SK-N-SH treated with all-trans-retinoic acid at 6 μM for 48 hours (cell line): Measurements from ENCODE around the gene WWC1.

Experiments
- ATAC-seq: fragments of 200-7000 bp; cut with Tn5 transposase; 3 replicates; pipeline ENCODE4 v1.9.1; 2020; ENCODE audit warnings: mild to moderate bottlenecking, moderate library complexity
- ARNTL ChIP-seq: fragments of 450-650 bp; formaldehyde crosslinking; IDR thresholded peaks from 2 replicates; pipeline ENCODE4 v1.5.0; 2020; ENCODE audit warnings: low read depth, mild to moderate bottlenecking, moderate library complexity, borderline replicate concordance
- BACH2 ChIP-seq: fragments of 250-450 bp; sonication (Bioruptor Pico); IDR thresholded peaks from 2 replicates; pipeline ENCODE4 v1.9.0; 2021; ENCODE audit warnings: mild to moderate bottlenecking, borderline replicate concordance
- CSDC2 ChIP-seq: fragments of 250-450 bp; sonication (Bioruptor Pico); IDR thresholded peaks from 2 replicates; pipeline ENCODE4 v1.5.0; 2020; ENCODE audit warnings: mild to moderate bottlenecking, moderate library complexity
- CSRNP3 ChIP-seq: fragments of 250-450 bp; sonication (Bioruptor Pico); IDR thresholded peaks from 2 replicates; pipeline ENCODE4 v1.5.1; 2021; ENCODE audit warnings: mild to moderate bottlenecking, moderate library complexity
- ESRRG ChIP-seq: fragments of 250-450 bp; sonication (Bioruptor Pico); IDR thresholded peaks from 2 replicates; pipeline ENCODE4 v1.6.1; 2021; ENCODE audit warnings: mild to moderate bottlenecking
- GLIS3 ChIP-seq: fragments of 250-450 bp; sonication (Bioruptor Pico); IDR thresholded peaks from 2 replicates; pipeline ENCODE4 v1.5.0; 2020; ENCODE audit warnings: mild to moderate bottlenecking, moderate library complexity
- ISL1 ChIP-seq: fragments of 250-450 bp; sonication (Bioruptor Pico); IDR thresholded peaks from 2 replicates; pipeline ENCODE4 v2.1.2; 2022; ENCODE audit warnings: mild to moderate bottlenecking, moderate library complexity
- OSR1 ChIP-seq: fragments of 250-450 bp; sonication (Bioruptor Pico); IDR thresholded peaks from 2 replicates; pipeline ENCODE4 v1.8.0; 2022; ENCODE audit warnings: moderate library complexity, mild to moderate bottlenecking, inconsistent platforms
- POU6F1 ChIP-seq: fragments of 250-450 bp; sonication (Bioruptor Pico); IDR thresholded peaks from 2 replicates; pipeline ENCODE4 v1.8.0; 2021; ENCODE audit warnings: low read depth, mild to moderate bottlenecking, moderate library complexity, borderline replicate concordance
- PPARA ChIP-seq: fragments of 250-450 bp; sonication (Bioruptor Pico); IDR thresholded peaks from 2 replicates; pipeline ENCODE4 v1.5.0; 2020; ENCODE audit warnings: mild to moderate bottlenecking, borderline replicate concordance
- RARB ChIP-seq: fragments of 250-450 bp; sonication (Bioruptor Pico); IDR thresholded peaks from 2 replicates; pipeline ENCODE4 v1.8.0; 2021; ENCODE audit warnings: mild to moderate bottlenecking, moderate library complexity
- SNAI2 ChIP-seq: fragments of 250-450 bp; sonication (Bioruptor Pico); IDR thresholded peaks from 2 replicates; pipeline ENCODE4 v1.5.0; 2020; ENCODE audit warnings: mild to moderate bottlenecking, moderate library complexity
- TCF4 ChIP-seq: fragments of 250-450 bp; sonication (Bioruptor Pico); IDR thresholded peaks from 2 replicates; pipeline ENCODE4 v1.8.0; 2021; ENCODE audit warnings: mild to moderate bottlenecking, moderate library complexity, borderline replicate concordance
- TOX ChIP-seq: fragments of 250-450 bp; sonication (Bioruptor Pico); IDR thresholded peaks from 2 replicates; pipeline ENCODE4 v1.8.0; 2021; ENCODE audit warnings: mild to moderate bottlenecking, moderate library complexity, borderline replicate concordance
- ZC3H10 ChIP-seq: fragments of 250-450 bp; sonication (Bioruptor Pico); IDR thresholded peaks from 2 replicates; pipeline ENCODE4 v1.5.1; 2021; ENCODE audit warnings: mild to moderate bottlenecking, moderate library complexity
- ZFP3 ChIP-seq: fragments of 250-450 bp; sonication (Bioruptor Pico); IDR thresholded peaks from 2 replicates; pipeline ENCODE4 v1.5.0; 2020; ENCODE audit warnings: mild to moderate bottlenecking, moderate library complexity
- ZFP30 ChIP-seq: fragments of 450-650 bp; formaldehyde crosslinking; IDR thresholded peaks from 2 replicates; pipeline ENCODE4 v1.5.0; 2022; ENCODE audit warnings: mild to moderate bottlenecking, moderate library complexity
- ZNF565 ChIP-seq: fragments of 450-650 bp; formaldehyde crosslinking; conservative IDR thresholded peaks from 2 replicates; pipeline ENCODE4 v1.5.0; 2020; ENCODE audit warnings: low read depth, mild to moderate bottlenecking, moderate library complexity
- ZNF70 ChIP-seq: fragments of 450-650 bp; formaldehyde crosslinking; IDR thresholded peaks from 2 replicates; pipeline ENCODE4 v1.5.0; 2020; ENCODE audit warnings: mild to moderate bottlenecking, moderate library complexity
- TF ChIP-seq, protein P1 (sequence below): fragments of 250-450 bp; sonication (Bioruptor Pico); IDR thresholded peaks from 2 replicates; pipeline ENCODE4 v1.5.0; 2020; ENCODE audit warnings: mild to moderate bottlenecking, moderate library complexity
- TF ChIP-seq, protein P2 (sequence below): fragments of 250-450 bp; sonication (Bioruptor Pico); IDR thresholded peaks from 2 replicates; pipeline ENCODE4 v1.5.1; 2020; ENCODE audit warnings: low read depth, mild to moderate bottlenecking, moderate library complexity

Gene WWC1

DNA sequence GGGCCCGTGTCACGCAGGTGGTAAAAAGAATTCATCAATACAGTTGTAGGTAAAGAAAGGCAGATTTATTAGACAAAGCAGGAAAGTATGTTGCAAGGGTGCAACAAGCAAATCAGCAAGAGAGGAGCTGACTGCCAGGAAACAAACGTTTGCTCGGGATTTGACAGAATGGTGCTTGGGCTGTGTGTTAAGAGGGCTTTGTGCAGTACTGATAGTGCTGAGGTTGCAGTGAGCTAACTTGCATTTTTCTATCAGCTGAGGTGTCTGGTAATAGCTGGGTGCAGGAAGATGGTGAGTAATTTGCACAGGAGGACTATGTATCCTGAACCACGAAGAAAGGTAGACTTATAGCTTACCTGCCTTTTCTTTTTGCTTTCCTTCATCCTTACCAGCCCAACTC, 190.9 kb downstream of the WWC1 start:
- TF ChIP-seq SNAI2 (CRISPR knock-in tag) = no peak
- no peak for TF ChIP-seq GLIS3 (CRISPR knock-in tag)
- TF ChIP-seq BACH2 (CRISPR knock-in tag) = no peak
- TF ChIP-seq ZNF565 (CRISPR knock-in tag) = no peak
- TF ChIP-seq, protein P1, sequence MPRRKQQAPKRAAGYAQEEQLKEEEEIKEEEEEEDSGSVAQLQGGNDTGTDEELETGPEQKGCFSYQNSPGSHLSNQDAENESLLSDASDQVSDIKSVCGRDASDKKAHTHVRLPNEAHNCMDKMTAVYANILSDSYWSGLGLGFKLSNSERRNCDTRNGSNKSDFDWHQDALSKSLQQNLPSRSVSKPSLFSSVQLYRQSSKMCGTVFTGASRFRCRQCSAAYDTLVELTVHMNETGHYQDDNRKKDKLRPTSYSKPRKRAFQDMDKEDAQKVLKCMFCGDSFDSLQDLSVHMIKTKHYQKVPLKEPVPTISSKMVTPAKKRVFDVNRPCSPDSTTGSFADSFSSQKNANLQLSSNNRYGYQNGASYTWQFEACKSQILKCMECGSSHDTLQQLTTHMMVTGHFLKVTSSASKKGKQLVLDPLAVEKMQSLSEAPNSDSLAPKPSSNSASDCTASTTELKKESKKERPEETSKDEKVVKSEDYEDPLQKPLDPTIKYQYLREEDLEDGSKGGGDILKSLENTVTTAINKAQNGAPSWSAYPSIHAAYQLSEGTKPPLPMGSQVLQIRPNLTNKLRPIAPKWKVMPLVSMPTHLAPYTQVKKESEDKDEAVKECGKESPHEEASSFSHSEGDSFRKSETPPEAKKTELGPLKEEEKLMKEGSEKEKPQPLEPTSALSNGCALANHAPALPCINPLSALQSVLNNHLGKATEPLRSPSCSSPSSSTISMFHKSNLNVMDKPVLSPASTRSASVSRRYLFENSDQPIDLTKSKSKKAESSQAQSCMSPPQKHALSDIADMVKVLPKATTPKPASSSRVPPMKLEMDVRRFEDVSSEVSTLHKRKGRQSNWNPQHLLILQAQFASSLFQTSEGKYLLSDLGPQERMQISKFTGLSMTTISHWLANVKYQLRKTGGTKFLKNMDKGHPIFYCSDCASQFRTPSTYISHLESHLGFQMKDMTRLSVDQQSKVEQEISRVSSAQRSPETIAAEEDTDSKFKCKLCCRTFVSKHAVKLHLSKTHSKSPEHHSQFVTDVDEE (CRISPR knock-in tag) = no peak
- TF ChIP-seq ARNTL (CRISPR knock-in tag) = no peak
- no peak for TF ChIP-seq ZC3H10
- TF ChIP-seq CSDC2 (CRISPR knock-in tag) = no peak
- no peak for TF ChIP-seq POU6F1 (CRISPR knock-in tag)
- no peak for TF ChIP-seq TCF4 (CRISPR knock-in tag)
- no peak for ATAC-seq

GRCh38 chr5:168486136-168486879, 194.9 kb downstream of the WWC1 start, which contains the start of gene RARS1:
Gene RARS1 (plus strand): TSS chr5:168486471. CDS start chr5:168486499, 28 bp downstream.
- peak; percentile 99 for ATAC-seq
- TF ChIP-seq ZNF70 = no peak
- TF ChIP-seq TCF4 (CRISPR knock-in tag) = peak; percentile 48; the same call in 1 of the 2 replicates
- TF ChIP-seq POU6F1 (CRISPR knock-in tag) = no peak
- no peak for TF ChIP-seq ZFP3 (CRISPR knock-in tag)
- no peak for TF ChIP-seq RARB (CRISPR knock-in tag)
- no peak for TF ChIP-seq ESRRG (CRISPR knock-in tag)

DNA sequence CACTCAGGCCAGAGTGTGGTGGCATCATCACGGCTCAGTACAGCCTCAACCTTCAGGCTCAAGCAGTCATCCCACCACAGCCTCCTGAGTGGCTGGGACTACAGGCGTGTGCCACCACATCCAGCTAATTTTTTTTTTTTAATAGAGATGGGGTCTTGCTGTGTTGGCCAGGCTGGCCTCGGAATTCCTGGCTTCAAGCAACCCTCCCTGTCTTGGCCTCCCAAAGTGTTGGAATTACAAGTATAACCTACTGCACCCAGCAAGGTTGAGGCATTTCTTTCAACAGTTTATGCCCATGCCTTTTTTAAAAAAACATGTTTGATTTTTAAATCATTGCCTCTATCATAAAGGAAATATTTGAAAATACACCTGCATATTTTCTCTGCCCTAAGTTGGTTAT, 197.6 kb downstream of the WWC1 start:
- no peak for TF ChIP-seq ARNTL (CRISPR knock-in tag)
- TF ChIP-seq TCF4 (CRISPR knock-in tag) = no peak
- TF ChIP-seq ZNF70 = no peak
- TF ChIP-seq CSRNP3 (CRISPR knock-in tag) = no peak
- TF ChIP-seq, protein P1 (CRISPR knock-in tag) = no peak
- TF ChIP-seq ZNF565 (CRISPR knock-in tag) = no peak
- no peak for TF ChIP-seq TOX (CRISPR knock-in tag)
- no peak for TF ChIP-seq SNAI2 (CRISPR knock-in tag)
- TF ChIP-seq, protein P2, sequence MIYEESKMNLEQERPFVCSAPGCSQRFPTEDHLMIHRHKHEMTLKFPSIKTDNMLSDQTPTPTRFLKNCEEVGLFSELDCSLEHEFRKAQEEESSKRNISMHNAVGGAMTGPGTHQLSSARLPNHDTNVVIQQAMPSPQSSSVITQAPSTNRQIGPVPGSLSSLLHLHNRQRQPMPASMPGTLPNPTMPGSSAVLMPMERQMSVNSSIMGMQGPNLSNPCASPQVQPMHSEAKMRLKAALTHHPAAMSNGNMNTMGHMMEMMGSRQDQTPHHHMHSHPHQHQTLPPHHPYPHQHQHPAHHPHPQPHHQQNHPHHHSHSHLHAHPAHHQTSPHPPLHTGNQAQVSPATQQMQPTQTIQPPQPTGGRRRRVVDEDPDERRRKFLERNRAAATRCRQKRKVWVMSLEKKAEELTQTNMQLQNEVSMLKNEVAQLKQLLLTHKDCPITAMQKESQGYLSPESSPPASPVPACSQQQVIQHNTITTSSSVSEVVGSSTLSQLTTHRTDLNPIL (CRISPR knock-in tag) = no peak
- no peak for TF ChIP-seq ZC3H10
- TF ChIP-seq GLIS3 (CRISPR knock-in tag) = no peak
- TF ChIP-seq ZFP30 (CRISPR knock-in tag) = no peak
- no peak for TF ChIP-seq CSDC2 (CRISPR knock-in tag)
- TF ChIP-seq OSR1 (CRISPR knock-in tag) = no peak
- TF ChIP-seq ZFP3 (CRISPR knock-in tag) = no peak
- TF ChIP-seq PPARA (CRISPR knock-in tag) = no peak
- no peak for TF ChIP-seq ESRRG (CRISPR knock-in tag)
- no peak for TF ChIP-seq BACH2 (CRISPR knock-in tag)
- no peak for TF ChIP-seq POU6F1 (CRISPR knock-in tag)
- no peak for TF ChIP-seq ISL1 (CRISPR knock-in tag)
- TF ChIP-seq, all 23 proteins: peak for 0

More for the DNA sequence above, 197.6 kb downstream of the WWC1 start:
- no peak for ATAC-seq
